Measurements from ENCODE around the gene PPP6R3. TPM values are rescaled to one million over a fixed set of nuclear protein-coding genes. Genes with fewer than 3 reads are reported as not detected.

PPP6R3 gene
- total and polyA plus RNA-seq, 2 of the 13 experiments (the other 11 are each of a cell fraction or from before 2014, with no cell fraction given), result 41.2 to 83.4 TPM

DNA sequence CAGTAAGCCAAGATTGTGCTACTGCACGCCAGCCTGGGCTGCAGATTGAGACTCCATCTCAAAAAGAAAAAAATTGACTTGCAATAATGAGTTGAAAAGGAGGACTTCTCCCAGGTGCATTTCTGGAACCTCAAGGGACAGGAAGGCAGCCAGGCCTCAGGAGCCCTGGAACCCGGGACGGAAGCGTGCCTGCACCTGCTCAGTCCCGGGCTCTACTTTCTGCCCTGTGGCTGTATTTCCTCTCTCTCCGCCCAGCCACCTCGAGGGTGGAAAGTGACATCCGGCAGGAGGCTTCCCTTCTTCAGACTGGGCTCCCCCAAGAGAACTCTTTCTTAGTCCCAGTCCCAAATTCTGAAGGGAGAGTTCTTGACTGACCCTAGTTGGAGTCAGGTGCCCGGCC is 203.6 kb downstream of the PPP6R3 start:
- peaks cover 9 to 52% of the 10 kb centered on the region in 2 experiments for H3K27me3 ChIP-seq (ENCODE audit: control insufficient read depth in 1 of 2, insufficient read depth in 2 of 2, low read length in 2 of 2)
- no peaks in the 10 kb centered on the region; the same call in 1 of the 2 replicates for H3K4me1 ChIP-seq (ENCODE audit: insufficient read depth, low read length)
- H3K27ac ChIP-seq (ENCODE audit: extremely low read length, insufficient read depth, low read length), result no peak overlapping the region
- H3K4me3 ChIP-seq (replicated peaks in 1 of 3; ENCODE audit: insufficient read depth in 1 of 3, low read depth in 2 of 3, low read length in 3 of 3), result no peak overlapping the region
- H3K9ac ChIP-seq (ENCODE audit: insufficient read depth, low read depth, low read length), result no peak overlapping the region
- no peak overlapping the region for H3K4me2 ChIP-seq (ENCODE audit: low read depth, low read length)
- intact Hi-C loops (cut with micrococcal nuclease; ENCODE audit: unreplicated experiment), result no loop called here
- no peak overlapping the region for H2AFZ ChIP-seq (ENCODE audit: low read length)
- H3K79me2 ChIP-seq (ENCODE audit: insufficient read depth, low read length), result no peaks in the 10 kb centered on the region
- FAIRE-seq, result no peak
- no peaks in the 10 kb centered on the region for H4K20me1 ChIP-seq (ENCODE audit: insufficient read depth, low read length)
- BruUV-seq (replicated peaks), result no TSS peak
- WGBS (ENCODE audit: low lambda C conversion rate), result 24% methylated on average over 3 of the region's 9 CpGs
- no peaks in the 10 kb centered on the region for H3K9me3 ChIP-seq (ENCODE audit: low read length)
- ChIA-PET POLR2A (no interaction called here), CTCF (ENCODE audit: low intra/inter-chr PET ratio, low total read pairs) (no interaction called here)
- TF ChIP-seq, protein P1, sequence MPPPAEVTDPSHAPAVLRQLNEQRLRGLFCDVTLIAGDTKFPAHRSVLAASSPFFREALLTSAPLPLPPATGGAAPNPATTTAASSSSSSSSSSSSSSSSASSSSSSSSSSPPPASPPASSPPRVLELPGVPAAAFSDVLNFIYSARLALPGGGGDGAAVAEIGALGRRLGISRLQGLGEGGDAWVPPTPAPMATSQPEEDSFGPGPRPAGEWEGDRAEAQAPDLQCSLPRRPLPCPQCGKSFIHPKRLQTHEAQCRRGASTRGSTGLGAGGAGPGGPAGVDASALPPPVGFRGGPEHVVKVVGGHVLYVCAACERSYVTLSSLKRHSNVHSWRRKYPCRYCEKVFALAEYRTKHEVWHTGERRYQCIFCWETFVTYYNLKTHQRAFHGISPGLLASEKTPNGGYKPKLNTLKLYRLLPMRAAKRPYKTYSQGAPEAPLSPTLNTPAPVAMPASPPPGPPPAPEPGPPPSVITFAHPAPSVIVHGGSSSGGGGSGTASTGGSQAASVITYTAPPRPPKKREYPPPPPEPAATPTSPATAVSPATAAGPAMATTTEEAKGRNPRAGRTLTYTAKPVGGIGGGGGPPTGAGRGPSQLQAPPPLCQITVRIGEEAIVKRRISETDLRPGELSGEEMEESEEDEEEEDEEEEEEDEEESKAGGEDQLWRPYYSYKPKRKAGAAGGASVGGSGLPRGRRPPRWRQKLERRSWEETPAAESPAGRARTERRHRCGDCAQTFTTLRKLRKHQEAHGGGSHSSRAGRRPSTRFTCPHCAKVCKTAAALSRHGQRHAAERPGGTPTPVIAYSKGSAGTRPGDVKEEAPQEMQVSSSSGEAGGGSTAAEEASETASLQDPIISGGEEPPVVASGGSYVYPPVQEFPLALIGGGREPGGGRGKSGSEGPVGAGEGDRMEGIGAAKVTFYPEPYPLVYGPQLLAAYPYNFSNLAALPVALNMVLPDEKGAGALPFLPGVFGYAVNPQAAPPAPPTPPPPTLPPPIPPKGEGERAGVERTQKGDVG (CRISPR knock-in tag; IDR thresholded peaks at IDR 0.05; ENCODE audit: borderline replicate concordance), result no peak
- TF ChIP-seq KDM3A (CRISPR knock-in tag; IDR thresholded peaks at IDR 0.05; ENCODE audit: low read depth), result no peak
- TF ChIP-seq, protein P2, sequence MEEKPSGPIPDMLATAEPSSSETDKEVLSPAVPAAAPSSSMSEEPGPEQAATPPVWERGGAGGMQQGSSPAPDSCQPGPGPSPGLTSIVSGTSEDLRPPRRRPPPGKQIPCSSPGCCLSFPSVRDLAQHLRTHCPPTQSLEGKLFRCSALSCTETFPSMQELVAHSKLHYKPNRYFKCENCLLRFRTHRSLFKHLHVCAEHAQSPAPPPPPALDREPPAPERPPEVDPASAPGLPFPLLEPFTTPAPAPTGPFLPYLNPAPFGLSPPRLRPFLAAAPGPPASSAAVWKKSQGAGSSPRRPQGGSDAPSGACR (CRISPR knock-in tag; IDR thresholded peaks at IDR 0.05), result no peak
- H3K36me3 ChIP-seq (replicated peaks in 1 of 2; ENCODE audit: control insufficient read depth in 1 of 2, insufficient read depth in 2 of 2, low read length in 2 of 2), result no peaks in the 10 kb centered on the region
- no peak for DNase-seq (ENCODE audit: low spot score)
- in situ Hi-C loops (cut with HindIII; ENCODE audit: extremely low pct_ligation_motif_present, low pct_unique_long_range_greater_than_20kb), result no loop called here
- ATAC-seq, result no peak

DNA sequence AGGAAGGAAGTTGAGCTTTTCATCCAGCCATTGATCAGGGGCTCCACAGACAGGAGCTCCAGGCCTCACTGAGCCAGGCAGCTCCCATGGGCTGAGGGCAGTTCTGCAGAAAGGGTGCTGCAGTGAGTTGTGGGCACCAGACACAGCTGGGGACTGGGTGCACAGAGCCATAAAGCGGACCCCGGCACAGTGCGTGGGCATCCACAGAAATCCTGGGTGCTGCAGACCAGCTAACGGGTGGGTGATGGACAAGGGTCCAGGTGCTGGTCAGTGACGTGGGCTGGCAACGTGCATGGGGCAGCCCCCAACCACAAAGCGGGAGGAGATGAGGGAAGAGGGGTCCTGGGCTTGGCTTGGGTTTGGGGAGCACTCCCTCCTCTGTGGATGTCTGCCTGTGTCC is 204.4 kb downstream of the PPP6R3 start:
- Histone ChIP-seq H3K36me3 (replicated peaks in 1 of 2; ENCODE audit: control insufficient read depth in 1 of 2, insufficient read depth in 2 of 2, low read length in 2 of 2) (no peaks in the 10 kb centered on the region), H4K20me1 (ENCODE audit: insufficient read depth, low read length) (no peaks in the 10 kb centered on the region), H3K79me2 (ENCODE audit: insufficient read depth, low read length) (no peaks in the 10 kb centered on the region), H3K4me2 (ENCODE audit: low read depth, low read length) (no peak overlapping the region), H3K9ac (ENCODE audit: insufficient read depth, low read depth, low read length) (no peak overlapping the region), H3K9me3 (ENCODE audit: low read length) (no peaks in the 10 kb centered on the region), H2AFZ (ENCODE audit: low read length) (no peak overlapping the region), H3K4me3 (replicated peaks in 1 of 3; ENCODE audit: insufficient read depth in 1 of 3, low read depth in 2 of 3, low read length in 3 of 3) (no peak overlapping the region), H3K4me1 (ENCODE audit: insufficient read depth, low read length) (no peaks in the 10 kb centered on the region), H3K27me3 (ENCODE audit: control insufficient read depth in 1 of 2, insufficient read depth in 2 of 2, low read length in 2 of 2) (peaks cover 9 to 49% of the 10 kb centered on the region in 2 experiments), H3K27ac (ENCODE audit: extremely low read length, insufficient read depth, low read length) (no peak overlapping the region)
- WGBS (ENCODE audit: low lambda C conversion rate), result 14% methylated on average over 4 of the region's 7 CpGs
- BruUV-seq (replicated peaks), result no TSS peak
- ATAC-seq (no peak), FAIRE-seq (no peak), DNase-seq (ENCODE audit: low spot score) (no peak)
- in situ Hi-C loops (cut with HindIII; ENCODE audit: extremely low pct_ligation_motif_present, low pct_unique_long_range_greater_than_20kb) (no loop called here), intact Hi-C loops (cut with micrococcal nuclease; ENCODE audit: unreplicated experiment) (no loop called here)
- CTCF ChIA-PET (ENCODE audit: low intra/inter-chr PET ratio, low total read pairs), result no interaction called here
- POLR2A ChIA-PET, result no interaction called here
- TF ChIP-seq ZNF577 (CRISPR knock-in tag; IDR thresholded peaks at IDR 0.05; ENCODE audit: borderline replicate concordance, low read depth), result no peak
- TF ChIP-seq, protein P3, sequence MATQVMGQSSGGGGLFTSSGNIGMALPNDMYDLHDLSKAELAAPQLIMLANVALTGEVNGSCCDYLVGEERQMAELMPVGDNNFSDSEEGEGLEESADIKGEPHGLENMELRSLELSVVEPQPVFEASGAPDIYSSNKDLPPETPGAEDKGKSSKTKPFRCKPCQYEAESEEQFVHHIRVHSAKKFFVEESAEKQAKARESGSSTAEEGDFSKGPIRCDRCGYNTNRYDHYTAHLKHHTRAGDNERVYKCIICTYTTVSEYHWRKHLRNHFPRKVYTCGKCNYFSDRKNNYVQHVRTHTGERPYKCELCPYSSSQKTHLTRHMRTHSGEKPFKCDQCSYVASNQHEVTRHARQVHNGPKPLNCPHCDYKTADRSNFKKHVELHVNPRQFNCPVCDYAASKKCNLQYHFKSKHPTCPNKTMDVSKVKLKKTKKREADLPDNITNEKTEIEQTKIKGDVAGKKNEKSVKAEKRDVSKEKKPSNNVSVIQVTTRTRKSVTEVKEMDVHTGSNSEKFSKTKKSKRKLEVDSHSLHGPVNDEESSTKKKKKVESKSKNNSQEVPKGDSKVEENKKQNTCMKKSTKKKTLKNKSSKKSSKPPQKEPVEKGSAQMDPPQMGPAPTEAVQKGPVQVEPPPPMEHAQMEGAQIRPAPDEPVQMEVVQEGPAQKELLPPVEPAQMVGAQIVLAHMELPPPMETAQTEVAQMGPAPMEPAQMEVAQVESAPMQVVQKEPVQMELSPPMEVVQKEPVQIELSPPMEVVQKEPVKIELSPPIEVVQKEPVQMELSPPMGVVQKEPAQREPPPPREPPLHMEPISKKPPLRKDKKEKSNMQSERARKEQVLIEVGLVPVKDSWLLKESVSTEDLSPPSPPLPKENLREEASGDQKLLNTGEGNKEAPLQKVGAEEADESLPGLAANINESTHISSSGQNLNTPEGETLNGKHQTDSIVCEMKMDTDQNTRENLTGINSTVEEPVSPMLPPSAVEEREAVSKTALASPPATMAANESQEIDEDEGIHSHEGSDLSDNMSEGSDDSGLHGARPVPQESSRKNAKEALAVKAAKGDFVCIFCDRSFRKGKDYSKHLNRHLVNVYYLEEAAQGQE (IDR thresholded peaks at IDR 0.05; ENCODE audit: borderline replicate concordance in 1 of 2, low read depth in 1 of 2, low read length in 2 of 2), result no peak
- TF ChIP-seq HMG20B (CRISPR knock-in tag; conservative IDR thresholded peaks at IDR 0.05), result no peak
